Gastroesophageal sphincter (tissue), 4 donors: ENCODE results near the gene SECTM1. TPM values are rescaled to one million over a fixed set of nuclear protein-coding genes. Genes with fewer than 3 reads are reported as not detected.
"Not testable (repeated sequence)": the region's sequence is repeated elsewhere in the genome, so short reads cannot be mapped to it uniquely, and the experiment has no call there.

Experiments used
- ATAC-seq: fragments of 150-250 bp; one replicate; pipeline ENCODE4 v1.9.1; 2016; ENCODE audit warnings: mild to moderate bottlenecking, moderate library complexity
- H3K27ac ChIP-seq, 4 donors: fragments of 200-600 bp; sonication (generic) in 3 of 4; 1 replicate in 3 of 4; 2 replicates in 1 of 4; pipeline ENCODE4 v1.5.1; 2016 to 2019
- H3K27me3 ChIP-seq: fragments of 200-600 bp; sonication (generic); one replicate; pipeline ENCODE4 v1.5.1; 2019
- H3K36me3 ChIP-seq, 2 donors: fragments of 200-600 bp; sonication (generic); one replicate each; pipeline ENCODE4 v1.5.1; 2019; ENCODE audit warnings: control low read depth in 1 of 2
- H3K4me1 ChIP-seq, 3 donors: fragments of 200-600 bp; sonication (generic); 1 replicate in 2 of 3; 2 replicates in 1 of 3; pipeline ENCODE4 v1.5.1; 2016 to 2019; ENCODE audit warnings: control low read depth in 2 of 3
- H3K4me3 ChIP-seq, 2 donors: fragments of 200-600 bp; sonication (generic); one replicate each; pipeline ENCODE4 v1.5.1; 2019; ENCODE audit warnings: mild to moderate bottlenecking in 1 of 2, moderate library complexity in 1 of 2
- H3K9me3 ChIP-seq, 3 donors: fragments of 200-600 bp; sonication (generic); one replicate each; pipeline ENCODE4 v1.5.1; 2017 to 2019; ENCODE audit warnings: control low read depth in 2 of 3
- EP300 ChIP-seq: sonication (generic); formaldehyde crosslinking; IDR thresholded peaks from one replicate; pipeline ENCODE4 v1.6.1; 2017; ENCODE audit warnings: antibody characterized with exemption, mild to moderate bottlenecking
- POLR2A ChIP-seq, 2 donors: fragments of 450-650 bp; IDR thresholded peaks; one replicate each; pipeline ENCODE4 v1.6.1; 2017; ENCODE audit warnings: antibody characterized with exemption in 2 of 2, mild to moderate bottlenecking in 2 of 2, moderate library complexity in 1 of 2
- POLR2AphosphoS5 ChIP-seq: sonication (generic); formaldehyde crosslinking; IDR thresholded peaks from one replicate; pipeline ENCODE4 v1.6.1; 2017; ENCODE audit warnings: antibody characterized with exemption
- WGBS, 2 donors: methylation state at CpG; one replicate each; pipeline ENCODE4 v1.1.5; 2018; ENCODE audit warnings: low coverage in 1 of 2; 5-methylcytosine and 5-hydroxymethylcytosine counted together
- total RNA-seq, 4 donors: library from RNA; depleted of rRNA; stranded (reverse); fragments of >200 nt; gene quantifications; one replicate each; pipeline ENCODE4 v1.1.0, GENCODE V29; 2016
- TF ChIP-seq, protein P1 (sequence below), 4 experiments: fragments of 200-600 bp in 2 of 4; fragments of 450-650 bp in 2 of 4; sonication (generic) in 1 of 4; IDR thresholded peaks; one replicate each; pipeline ENCODE4 v1.5.1; 2017 to 2019; ENCODE audit warnings: antibody characterized with exemption in 4 of 4, mild to moderate bottlenecking in 2 of 4, moderate library complexity in 2 of 4

The SECTM1 gene
- total RNA-seq, 4 donors from 2014 or later, result 6.1 to 22.3 (median 17.6) TPM

- Histone ChIP-seq H3K27me3 (peaks cover 42% of the 10 kb centered on the region), H3K36me3 (no peaks in the 10 kb centered on the region), H3K9me3 (no peaks in the 10 kb centered on the region), H3K4me1 (peaks cover 0 to 17% (median 9%) of the 10 kb centered on the region in 3 donors), H3K4me3 (no peak overlapping the region), H3K27ac (no peak overlapping the region)
- no peak for ATAC-seq
- TF ChIP-seq POLR2A (IDR thresholded peaks at IDR 0.05) (no peak), POLR2AphosphoS5 (no peak), EP300 (no peak)
- TF ChIP-seq, protein P1, sequence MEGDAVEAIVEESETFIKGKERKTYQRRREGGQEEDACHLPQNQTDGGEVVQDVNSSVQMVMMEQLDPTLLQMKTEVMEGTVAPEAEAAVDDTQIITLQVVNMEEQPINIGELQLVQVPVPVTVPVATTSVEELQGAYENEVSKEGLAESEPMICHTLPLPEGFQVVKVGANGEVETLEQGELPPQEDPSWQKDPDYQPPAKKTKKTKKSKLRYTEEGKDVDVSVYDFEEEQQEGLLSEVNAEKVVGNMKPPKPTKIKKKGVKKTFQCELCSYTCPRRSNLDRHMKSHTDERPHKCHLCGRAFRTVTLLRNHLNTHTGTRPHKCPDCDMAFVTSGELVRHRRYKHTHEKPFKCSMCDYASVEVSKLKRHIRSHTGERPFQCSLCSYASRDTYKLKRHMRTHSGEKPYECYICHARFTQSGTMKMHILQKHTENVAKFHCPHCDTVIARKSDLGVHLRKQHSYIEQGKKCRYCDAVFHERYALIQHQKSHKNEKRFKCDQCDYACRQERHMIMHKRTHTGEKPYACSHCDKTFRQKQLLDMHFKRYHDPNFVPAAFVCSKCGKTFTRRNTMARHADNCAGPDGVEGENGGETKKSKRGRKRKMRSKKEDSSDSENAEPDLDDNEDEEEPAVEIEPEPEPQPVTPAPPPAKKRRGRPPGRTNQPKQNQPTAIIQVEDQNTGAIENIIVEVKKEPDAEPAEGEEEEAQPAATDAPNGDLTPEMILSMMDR (IDR thresholded peaks at IDR 0.05), result no peak
- WGBS, 2 donors, result 74 to 87% methylated on average over 6 to 7 of the region's 7 CpGs
Measured at GRCh38 chr17:82366749-82367148, 33.2 kb upstream of the SECTM1 start.

DNA sequence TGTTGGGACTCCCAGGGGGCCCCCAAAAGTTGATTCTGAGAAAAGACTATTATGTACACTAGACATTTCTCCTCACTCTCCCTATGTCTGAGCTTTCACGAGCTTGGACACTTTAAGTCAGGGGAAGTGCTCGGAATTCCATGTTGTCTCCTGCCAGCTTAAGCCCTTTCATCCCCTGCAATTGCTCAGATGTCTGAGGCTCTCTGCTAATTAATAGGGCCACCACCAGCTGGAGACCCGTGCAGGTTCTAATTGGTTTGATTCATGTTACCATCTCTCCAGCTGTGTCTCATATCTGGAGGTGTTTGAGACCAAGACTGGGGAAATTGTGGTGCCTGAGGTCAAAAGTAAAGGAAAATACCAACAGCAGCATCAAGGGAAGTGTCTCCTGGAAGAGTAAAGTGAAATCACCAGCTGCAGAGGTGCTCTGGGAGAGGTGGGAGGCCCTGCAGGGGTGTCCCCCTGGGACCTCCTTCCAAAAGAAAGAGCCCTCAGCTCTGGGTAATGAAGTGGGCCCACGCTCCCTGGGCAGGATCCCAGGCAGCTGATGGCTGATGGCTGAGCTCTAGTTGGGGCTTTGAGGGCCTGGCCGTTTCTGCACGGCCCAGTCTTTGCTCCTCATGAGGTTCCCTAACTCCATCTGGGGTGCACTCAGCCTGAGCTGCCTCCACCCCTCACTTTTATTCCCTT lies 32.2 kb upstream of the SECTM1 start:
- TF ChIP-seq POLR2A (IDR thresholded peaks at IDR 0.05) (no peak), POLR2AphosphoS5 (no peak), EP300 (no peak)
- TF ChIP-seq, protein P1 (IDR thresholded peaks at IDR 0.05), result no peak
- no peak overlapping the region for H3K4me3 ChIP-seq
- ATAC-seq, result no peak

GRCh38 chr17:82361885-82362633 lies 28.5 kb upstream of the SECTM1 start:
- no peak for ATAC-seq
- WGBS, 2 donors, result 92 to 100% methylated on average over 1 to 4 of the region's 6 CpGs
- H3K27ac ChIP-seq, result no peak overlapping the region
- H3K9me3 ChIP-seq, result no peaks in the 10 kb centered on the region
- TF ChIP-seq POLR2A (IDR thresholded peaks at IDR 0.05) (no peak), POLR2AphosphoS5 (no peak), EP300 (no peak)
- peaks cover 27% of the 10 kb centered on the region for H3K27me3 ChIP-seq
- H3K4me3 ChIP-seq, result no peak overlapping the region
- H3K4me1 ChIP-seq, result no peaks in the 10 kb centered on the region
- no peaks in the 10 kb centered on the region for H3K36me3 ChIP-seq

More for the DNA sequence above, 32.2 kb upstream of the SECTM1 start:
- Histone ChIP-seq H3K36me3 (no peaks in the 10 kb centered on the region), H3K4me1 (peaks cover 0 to 7% (median 2%) of the 10 kb centered on the region in 3 donors), H3K27me3 (peaks cover 32% of the 10 kb centered on the region), H3K27ac (no peak overlapping the region), H3K9me3 (no peaks in the 10 kb centered on the region)
- WGBS, 2 donors, result 65% methylated on average over 2 to 6 of the region's 6 CpGs

DNA sequence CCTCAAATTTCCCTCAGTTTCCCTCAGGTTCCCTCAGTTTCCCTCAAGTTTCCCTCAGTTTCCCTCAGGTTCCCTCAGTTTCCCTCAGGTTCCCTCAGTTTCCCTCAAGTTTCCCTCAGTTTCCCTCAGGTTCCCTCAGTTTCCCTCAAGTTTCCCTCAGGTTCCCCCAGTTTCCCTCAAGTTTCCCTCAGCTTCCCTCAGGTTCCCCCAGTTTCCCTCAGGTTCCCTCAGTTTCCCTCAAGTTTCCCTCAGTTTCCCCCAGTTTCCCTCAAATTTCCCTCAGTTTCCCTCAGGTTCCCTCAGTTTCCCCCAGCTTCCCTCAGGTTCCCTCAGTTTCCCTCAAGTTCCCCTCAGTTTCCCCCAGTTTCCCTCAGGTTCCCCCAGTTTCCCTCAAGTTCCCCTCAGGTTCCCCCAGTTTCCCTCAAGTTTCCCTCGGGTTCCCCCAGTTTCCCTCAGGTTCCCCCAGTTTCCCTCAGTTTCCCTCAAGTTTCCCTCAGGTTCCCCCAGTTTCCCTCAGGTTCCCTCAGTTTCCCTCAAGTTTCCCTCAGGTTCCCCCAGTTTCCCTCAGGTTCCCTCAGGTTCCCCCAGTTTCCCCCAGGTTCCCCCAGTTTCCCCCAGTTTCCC lies 26.0 kb upstream of the SECTM1 start:
- not testable (repeated sequence) for H3K36me3 ChIP-seq, H3K9me3 ChIP-seq, ATAC-seq, H3K4me3 ChIP-seq, H3K27ac ChIP-seq
- Histone ChIP-seq H3K4me1 (peaks cover 0 to 13% (median 0%) of the 10 kb centered on the region in 3 donors), H3K27me3 (peaks cover 38% of the 10 kb centered on the region)
- 40% methylated on average over 1 of the region's 1 CpG; no CpG with 5 or more reads in 1 of the 2 donors for WGBS, 2 donors

DNA sequence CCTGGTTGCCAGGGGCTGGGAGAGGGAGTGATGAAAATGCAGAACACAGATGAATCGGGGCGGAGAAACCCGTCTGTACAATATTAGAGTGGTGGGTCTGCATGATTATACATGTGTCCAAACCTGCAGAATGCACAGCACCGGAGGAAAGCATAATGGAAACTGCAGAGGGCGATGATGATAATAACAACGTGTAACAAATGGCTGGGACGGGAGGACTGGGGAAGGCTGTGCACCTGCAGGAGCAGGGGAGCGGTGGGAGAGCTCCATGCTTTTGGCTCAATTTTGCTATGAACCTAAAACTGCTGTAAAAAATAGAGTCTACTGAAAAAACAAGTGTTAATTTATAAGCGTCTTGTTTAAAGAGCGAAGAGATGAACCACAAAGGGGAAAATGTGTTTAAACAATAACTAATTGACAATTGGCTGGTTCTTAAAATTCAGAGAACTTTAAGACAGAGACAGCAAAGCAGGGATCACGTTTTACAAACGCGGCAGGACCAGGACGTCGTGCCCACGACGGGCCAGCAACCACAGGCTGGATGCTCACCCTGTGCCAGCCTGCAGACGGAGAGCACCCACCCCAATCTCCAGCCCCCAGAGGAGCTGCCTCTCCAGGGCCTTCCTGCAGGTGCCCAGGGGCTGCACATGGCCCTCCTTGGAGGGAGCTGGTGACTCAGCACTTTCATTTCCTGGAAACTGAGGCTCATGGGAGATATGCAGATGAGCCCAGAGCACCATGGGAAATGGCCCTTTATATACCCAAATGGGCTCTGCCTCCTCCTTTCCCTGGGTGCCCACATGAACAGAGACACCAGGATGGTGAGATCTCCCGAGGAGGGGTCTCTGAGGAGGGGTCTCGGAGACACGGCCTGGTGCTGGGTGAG lies 25.1 kb upstream of the SECTM1 start, which contains the start of gene TEX19:
TSS of gene TEX19 (plus strand) at position 783 of the 886 bp plus-strand sequence. CDS start 2,904 bp downstream, outside the sequence.
- ATAC-seq, result no peak
- H3K4me1 ChIP-seq, result peaks cover 0 to 13% (median 0%) of the 10 kb centered on the region in 3 donors
- no peaks in the 10 kb centered on the region for H3K9me3 ChIP-seq
- TF ChIP-seq, protein P1 (IDR thresholded peaks at IDR 0.05), result no peak
- no peak for TF ChIP-seq POLR2AphosphoS5
- no peak for TF ChIP-seq EP300
- no peak within 1 kb of the TSS for H3K27ac ChIP-seq
- WGBS, 2 donors, result 57 to 68% methylated on average over 12 to 20 of the region's 21 CpGs
- peaks cover 38% of the 10 kb centered on the region for H3K27me3 ChIP-seq
- no peak within 1 kb of the TSS for H3K4me3 ChIP-seq
- H3K36me3 ChIP-seq, result no peaks in the 10 kb centered on the region
